ENCODE data around the gene IL31.

DNA sequence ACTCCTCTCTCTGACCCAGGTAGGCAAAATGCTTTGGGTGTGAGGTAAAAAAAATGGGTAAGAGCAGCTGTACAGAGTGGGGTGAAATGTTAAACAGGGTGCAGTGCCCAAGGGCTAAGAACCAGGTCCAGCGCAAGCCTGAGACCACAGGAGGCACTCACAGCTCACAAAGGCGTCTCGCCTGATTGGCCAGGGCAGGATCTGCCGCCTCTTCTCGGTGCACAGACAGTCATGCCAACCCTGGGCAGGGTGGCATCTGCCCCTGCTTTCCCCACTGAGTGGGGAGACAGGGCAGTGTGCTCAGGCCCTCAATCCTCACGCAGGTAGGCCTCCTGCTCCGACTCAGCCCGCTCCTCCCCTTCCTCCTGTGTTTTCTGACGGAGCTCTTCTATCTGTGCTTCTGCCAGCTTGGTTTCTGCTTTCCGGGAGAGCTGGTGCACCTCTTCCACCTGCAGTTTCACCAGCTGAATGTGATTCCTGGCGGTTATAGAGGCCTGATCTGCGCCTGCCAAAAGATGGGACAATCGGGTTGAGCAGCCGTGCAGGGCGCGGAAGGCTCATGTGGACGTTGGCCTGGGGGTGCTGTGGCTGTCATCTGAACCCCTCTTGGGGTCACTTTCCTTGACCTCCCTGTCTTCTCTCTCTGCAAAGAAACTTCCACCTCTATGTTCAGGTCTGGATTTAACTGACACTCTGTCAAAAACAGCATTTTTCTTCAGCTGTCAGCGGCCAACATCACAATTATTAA lies 34.2 kb upstream of the IL31 start:
- no peak for TF ChIP-seq POLR2A (IDR thresholded peaks at IDR 0.05)
- TF ChIP-seq, protein P1, sequence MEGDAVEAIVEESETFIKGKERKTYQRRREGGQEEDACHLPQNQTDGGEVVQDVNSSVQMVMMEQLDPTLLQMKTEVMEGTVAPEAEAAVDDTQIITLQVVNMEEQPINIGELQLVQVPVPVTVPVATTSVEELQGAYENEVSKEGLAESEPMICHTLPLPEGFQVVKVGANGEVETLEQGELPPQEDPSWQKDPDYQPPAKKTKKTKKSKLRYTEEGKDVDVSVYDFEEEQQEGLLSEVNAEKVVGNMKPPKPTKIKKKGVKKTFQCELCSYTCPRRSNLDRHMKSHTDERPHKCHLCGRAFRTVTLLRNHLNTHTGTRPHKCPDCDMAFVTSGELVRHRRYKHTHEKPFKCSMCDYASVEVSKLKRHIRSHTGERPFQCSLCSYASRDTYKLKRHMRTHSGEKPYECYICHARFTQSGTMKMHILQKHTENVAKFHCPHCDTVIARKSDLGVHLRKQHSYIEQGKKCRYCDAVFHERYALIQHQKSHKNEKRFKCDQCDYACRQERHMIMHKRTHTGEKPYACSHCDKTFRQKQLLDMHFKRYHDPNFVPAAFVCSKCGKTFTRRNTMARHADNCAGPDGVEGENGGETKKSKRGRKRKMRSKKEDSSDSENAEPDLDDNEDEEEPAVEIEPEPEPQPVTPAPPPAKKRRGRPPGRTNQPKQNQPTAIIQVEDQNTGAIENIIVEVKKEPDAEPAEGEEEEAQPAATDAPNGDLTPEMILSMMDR (IDR thresholded peaks at IDR 0.05): no peak
